22Rv1 (cell line): ENCODE results near the gene STAT4.
A peak's percentile ranks its signal among the peaks of the same experiment; 100 is the strongest.

Experiments
- H3K27ac ChIP-seq: fragments of 450-650 bp; 2 replicates; pipeline ENCODE4 v1.5.1; 2017
- ZFX ChIP-seq: fragments of 450-650 bp; IDR thresholded peaks from 2 replicates; pipeline ENCODE4 v1.6.1; 2017; ENCODE audit warnings: antibody characterized with exemption, borderline replicate concordance
- TF ChIP-seq, protein P1 (sequence below): fragments of 450-650 bp; IDR thresholded peaks from 2 replicates; pipeline ENCODE4 v1.5.1; 2017; ENCODE audit warnings: mild to moderate bottlenecking

The STAT4 gene

GRCh38 chr2:191166756-191167445 lies 16.1 kb upstream of the STAT4 start:
- no peak overlapping the region for H3K27ac ChIP-seq
- TF ChIP-seq ZFX: no peak
- TF ChIP-seq, protein P1, sequence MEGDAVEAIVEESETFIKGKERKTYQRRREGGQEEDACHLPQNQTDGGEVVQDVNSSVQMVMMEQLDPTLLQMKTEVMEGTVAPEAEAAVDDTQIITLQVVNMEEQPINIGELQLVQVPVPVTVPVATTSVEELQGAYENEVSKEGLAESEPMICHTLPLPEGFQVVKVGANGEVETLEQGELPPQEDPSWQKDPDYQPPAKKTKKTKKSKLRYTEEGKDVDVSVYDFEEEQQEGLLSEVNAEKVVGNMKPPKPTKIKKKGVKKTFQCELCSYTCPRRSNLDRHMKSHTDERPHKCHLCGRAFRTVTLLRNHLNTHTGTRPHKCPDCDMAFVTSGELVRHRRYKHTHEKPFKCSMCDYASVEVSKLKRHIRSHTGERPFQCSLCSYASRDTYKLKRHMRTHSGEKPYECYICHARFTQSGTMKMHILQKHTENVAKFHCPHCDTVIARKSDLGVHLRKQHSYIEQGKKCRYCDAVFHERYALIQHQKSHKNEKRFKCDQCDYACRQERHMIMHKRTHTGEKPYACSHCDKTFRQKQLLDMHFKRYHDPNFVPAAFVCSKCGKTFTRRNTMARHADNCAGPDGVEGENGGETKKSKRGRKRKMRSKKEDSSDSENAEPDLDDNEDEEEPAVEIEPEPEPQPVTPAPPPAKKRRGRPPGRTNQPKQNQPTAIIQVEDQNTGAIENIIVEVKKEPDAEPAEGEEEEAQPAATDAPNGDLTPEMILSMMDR: no peak

DNA sequence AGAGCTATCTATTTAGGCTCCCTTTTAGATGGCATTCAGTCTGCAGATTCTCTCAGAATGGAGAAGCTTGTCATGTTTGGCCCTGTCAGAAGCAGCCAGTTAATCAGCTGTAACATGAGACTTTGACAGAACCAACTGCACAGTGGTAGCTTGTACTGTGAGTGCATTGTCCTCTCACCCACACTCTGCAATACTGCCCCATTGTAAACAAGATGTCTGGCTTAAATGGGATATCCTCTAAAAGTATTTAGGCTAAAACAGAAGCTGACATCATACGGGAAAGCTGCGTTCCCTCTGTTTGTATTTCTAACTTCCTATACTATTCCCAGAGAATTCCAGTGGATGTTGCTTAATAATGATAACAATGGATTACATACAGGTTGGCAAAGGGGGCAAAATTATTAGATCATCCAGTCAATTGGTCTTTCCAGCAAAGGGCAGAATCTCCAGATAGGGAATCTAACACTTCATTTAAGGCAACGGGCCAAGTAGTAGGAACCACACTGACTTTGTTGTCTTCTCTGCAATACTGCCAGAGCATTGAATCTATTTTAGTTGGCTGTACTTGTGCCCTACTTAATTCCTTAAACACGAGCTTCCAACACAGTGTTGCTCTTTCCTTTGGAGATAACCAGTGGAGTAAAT lies 15.4 kb upstream of the STAT4 start:
- no peak for TF ChIP-seq ZFX
- TF ChIP-seq, protein P1: no peak
- no peak overlapping the region for H3K27ac ChIP-seq

GRCh38 chr2:191165176-191165643 lies 14.4 kb upstream of the STAT4 start:
- no peak overlapping the region for H3K27ac ChIP-seq
- TF ChIP-seq ZFX: no peak
- TF ChIP-seq, protein P1: peak; percentile 67

GRCh38 chr2:191158747-191159146 lies 8.0 kb upstream of the STAT4 start:
- TF ChIP-seq, protein P1: no peak
- no peak for TF ChIP-seq ZFX
- H3K27ac ChIP-seq: no peak overlapping the region

DNA sequence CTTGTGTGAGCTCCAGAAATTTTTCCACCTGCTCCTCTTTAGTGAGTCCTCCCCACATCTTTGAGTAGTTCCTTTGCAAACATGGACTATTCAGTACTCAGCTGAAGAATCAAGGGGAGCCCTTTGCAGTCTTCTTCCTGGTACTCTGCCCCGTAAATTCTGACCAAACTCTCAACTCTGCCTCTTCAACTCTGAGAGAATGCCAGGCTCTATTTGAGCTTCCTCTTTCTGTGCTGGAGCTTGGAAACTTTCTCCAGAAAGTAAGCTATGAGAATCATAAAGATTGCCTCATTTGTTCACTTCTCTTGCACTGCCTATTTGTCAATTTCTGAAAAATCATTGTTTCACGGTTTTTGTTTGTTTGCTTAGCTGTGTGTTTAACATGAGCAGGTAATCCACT lies 7.4 kb upstream of the STAT4 start:
- no peak overlapping the region for H3K27ac ChIP-seq
- no peak for TF ChIP-seq ZFX
- TF ChIP-seq, protein P1: no peak

GRCh38 chr2:191155608-191156071 lies 4.8 kb upstream of the STAT4 start:
- TF ChIP-seq, protein P1: peak; percentile 81
- no peak for TF ChIP-seq ZFX
- H3K27ac ChIP-seq: no peak overlapping the region

- no peak overlapping the region for H3K27ac ChIP-seq
- no peak for TF ChIP-seq ZFX
- TF ChIP-seq, protein P1: no peak
These were observed 2.9 kb upstream of the STAT4 start for GRCh38 chr2:191153716-191154115.
